ENCODE measurements around the gene FHIT.
A peak's percentile ranks its signal among the peaks of the same experiment; 100 is the strongest.

Gene FHIT

DNA sequence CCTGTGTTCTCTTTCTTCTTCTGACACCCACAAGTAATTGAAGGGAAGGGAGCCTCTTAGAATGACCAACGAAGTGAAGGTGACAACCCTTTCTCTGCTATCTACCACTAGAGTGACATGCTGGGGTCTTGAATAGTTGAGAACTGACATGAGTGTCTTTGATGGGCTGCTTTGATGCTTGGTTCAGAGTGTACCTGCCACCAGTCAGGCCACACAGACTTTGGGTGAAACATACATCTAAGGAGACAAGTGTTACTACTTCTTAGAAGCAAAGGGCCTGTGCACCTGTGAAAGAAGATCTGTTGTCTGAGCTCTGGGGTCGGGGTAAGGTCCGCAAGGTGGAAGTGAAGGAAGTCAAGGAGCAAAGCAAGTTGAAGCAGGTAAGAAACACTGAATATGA lies 1160.7 kb downstream of the FHIT start:
- TF ChIP-seq CTCF (IDR thresholded peaks at IDR 0.05; ENCODE audit: low read depth, low read length, missing control alignments) = no peak
- no peak overlapping the region for H3K4me3 ChIP-seq (ENCODE audit: low read depth, low read length)
- no peak for DNase-seq (ENCODE audit: low read depth)

- H3K4me3 ChIP-seq (ENCODE audit: low read depth, low read length) = no peak overlapping the region
- no peak for TF ChIP-seq CTCF (IDR thresholded peaks at IDR 0.05; ENCODE audit: low read depth, low read length, missing control alignments)
- peak; percentile 8 for DNase-seq (ENCODE audit: low read depth)
These were observed 1164.4 kb downstream of the FHIT start for GRCh38 chr3:60086811-60087210.

- no peak for DNase-seq (ENCODE audit: low read depth)
- TF ChIP-seq CTCF (IDR thresholded peaks at IDR 0.05; ENCODE audit: low read depth, low read length, missing control alignments) = no peak
- no peak overlapping the region for H3K4me3 ChIP-seq (ENCODE audit: low read depth, low read length)
These were observed 1165.6 kb downstream of the FHIT start for GRCh38 chr3:60085649-60086048.

- DNase-seq (ENCODE audit: low read depth) = no peak
- TF ChIP-seq CTCF (IDR thresholded peaks at IDR 0.05; ENCODE audit: low read depth, low read length, missing control alignments) = no peak
- H3K4me3 ChIP-seq (ENCODE audit: low read depth, low read length) = no peak overlapping the region
These were observed 1169.7 kb downstream of the FHIT start for GRCh38 chr3:60081381-60082095.

DNA sequence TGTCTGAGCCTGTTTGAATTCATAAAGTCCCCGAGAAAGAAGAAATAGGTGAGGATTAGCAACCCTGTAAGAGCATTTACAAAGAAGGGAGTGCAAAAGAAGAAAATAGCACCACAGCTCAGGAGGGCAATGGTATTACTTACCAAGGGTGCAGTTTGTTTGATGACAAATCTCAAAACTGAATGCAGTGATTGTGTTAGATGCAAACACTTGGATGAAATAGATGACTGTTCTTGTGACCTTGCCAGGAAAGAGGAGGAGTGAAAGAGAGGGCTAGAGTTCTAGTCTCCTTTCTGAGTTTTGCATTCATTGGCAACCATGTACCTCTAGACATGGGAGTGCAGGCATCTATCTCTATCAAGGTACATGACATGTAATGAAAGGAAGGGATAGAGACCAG lies 1170.6 kb downstream of the FHIT start:
- H3K4me3 ChIP-seq (ENCODE audit: low read depth, low read length) = no peak overlapping the region
- TF ChIP-seq CTCF (IDR thresholded peaks at IDR 0.05; ENCODE audit: low read depth, low read length, missing control alignments) = no peak
- no peak for DNase-seq (ENCODE audit: low read depth)

- no peak for TF ChIP-seq CTCF (IDR thresholded peaks at IDR 0.05; ENCODE audit: low read depth, low read length, missing control alignments)
- no peak for DNase-seq (ENCODE audit: low read depth)
- no peak overlapping the region for H3K4me3 ChIP-seq (ENCODE audit: low read depth, low read length)
These were observed 1172.2 kb downstream of the FHIT start for GRCh38 chr3:60079076-60079475.

DNA sequence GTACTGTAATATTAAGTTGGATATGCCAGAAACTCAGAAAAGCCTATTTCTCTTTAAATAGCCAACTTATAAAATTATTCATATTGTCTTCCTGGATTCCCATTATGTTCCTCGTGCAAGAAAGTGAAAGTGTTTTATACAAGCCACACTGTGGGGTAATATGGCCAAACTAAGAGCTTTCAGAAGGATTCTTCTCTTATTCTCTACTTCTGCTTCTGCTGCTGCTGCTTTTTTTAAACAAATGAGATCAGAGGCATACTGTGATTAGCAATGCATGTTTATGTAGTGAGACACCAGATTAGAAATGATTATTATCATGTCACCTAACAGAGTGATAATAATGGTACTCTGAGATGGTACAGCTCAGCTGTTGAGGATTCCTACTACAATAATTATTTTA lies 1174.9 kb downstream of the FHIT start:
- no peak for TF ChIP-seq CTCF (IDR thresholded peaks at IDR 0.05; ENCODE audit: low read depth, low read length, missing control alignments)
- no peak for DNase-seq (ENCODE audit: low read depth)
- no peak overlapping the region for H3K4me3 ChIP-seq (ENCODE audit: low read depth, low read length)
